Fibroblast of peridontal ligament (primary cell): ENCODE data around the gene NVL.
"Not testable (repeated sequence)": the region's sequence is repeated elsewhere in the genome, so short reads cannot be mapped to it uniquely, and the experiment has no call there.

Experiments used
- DNase-seq: peaks from one replicate; pipeline ENCODE4 v3.0.0-alpha.2; 2010; ENCODE audit errors: extremely low read depth

NVL gene

DNA sequence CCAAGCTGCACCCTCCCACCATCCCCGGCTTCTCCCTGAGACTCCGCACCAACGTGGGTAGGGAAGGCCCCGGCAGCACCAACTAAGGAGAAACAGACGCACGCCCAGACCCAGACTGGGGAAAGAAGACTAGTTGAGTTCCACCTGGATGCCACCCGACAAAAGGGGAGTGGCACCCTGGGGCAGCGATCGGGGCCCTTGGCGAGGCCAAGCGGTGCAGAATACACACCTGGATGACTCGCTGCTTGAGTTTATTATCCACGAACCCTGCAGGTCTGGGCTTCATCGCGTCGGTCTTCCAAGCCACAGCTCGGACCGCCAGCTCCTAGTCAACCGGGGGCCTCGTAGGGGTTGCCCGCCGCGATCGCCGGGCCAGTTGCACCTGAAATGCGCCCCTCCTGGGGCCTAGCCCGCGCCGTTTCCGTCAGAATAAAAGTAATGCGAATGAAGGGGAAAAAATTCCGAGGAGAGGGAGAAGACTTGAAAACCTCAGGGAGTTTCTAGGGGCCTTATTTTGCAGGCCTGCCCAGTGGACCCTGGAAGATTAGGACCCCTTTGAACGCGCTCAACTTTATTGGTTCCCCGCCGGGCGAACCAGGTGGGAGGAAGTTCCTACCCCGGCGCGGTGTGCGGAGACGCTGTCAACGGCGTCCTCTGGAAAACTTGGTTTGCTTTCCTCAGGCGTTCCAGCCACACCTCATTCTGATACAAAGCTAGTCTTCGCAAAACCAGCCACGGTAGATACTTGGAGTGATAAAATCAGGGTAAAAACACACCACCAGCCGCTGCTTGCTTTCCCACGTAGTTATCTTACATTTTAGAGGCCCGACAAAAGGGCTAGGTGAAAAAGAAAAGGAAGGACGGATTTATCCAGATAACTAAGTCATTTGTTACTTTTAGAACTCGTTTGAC lies at the start of gene NVL:
TSS of gene NVL (minus strand) at position 331 of the 912 bp plus-strand sequence. CDS start at position 286, 45 bp downstream.
- peak; percentile 86 for DNase-seq

DNA sequence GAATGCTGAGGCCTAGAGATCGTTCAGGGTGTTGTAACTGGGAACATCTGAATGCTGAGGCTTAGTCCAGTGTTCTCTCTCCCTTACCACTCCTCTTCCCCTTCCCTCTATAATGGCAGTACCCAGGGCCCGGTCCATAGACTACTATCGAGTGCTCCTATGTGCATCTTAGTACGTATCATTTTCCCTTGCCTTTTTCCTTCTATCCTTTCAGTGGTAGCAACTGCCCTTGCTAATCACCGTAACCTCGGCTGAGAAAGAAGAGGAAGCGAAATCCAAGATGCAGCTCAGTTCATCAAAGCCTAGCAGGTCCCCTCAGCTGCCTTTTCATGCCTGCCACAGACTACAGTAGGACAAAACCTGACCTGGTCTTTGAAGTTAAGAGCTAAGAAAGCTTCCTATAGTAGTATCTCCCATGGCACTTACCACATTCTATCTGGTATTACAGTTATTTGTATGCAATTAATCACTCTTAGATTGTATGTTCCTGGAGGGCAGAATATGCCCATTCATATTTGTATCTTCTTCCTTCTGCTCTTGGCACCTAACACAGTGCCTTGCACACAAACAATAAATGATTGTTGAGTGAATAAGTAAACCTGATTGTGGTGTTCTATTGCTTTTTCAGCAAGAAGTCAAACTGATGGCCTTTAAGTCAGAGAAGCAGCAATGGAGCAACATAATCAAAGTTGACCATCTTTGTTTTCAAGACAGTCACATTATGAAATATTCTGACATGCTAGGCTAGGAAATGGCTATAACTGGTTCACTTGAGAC lies 49.1 kb upstream of the NVL start:
- no peak for DNase-seq

DNA sequence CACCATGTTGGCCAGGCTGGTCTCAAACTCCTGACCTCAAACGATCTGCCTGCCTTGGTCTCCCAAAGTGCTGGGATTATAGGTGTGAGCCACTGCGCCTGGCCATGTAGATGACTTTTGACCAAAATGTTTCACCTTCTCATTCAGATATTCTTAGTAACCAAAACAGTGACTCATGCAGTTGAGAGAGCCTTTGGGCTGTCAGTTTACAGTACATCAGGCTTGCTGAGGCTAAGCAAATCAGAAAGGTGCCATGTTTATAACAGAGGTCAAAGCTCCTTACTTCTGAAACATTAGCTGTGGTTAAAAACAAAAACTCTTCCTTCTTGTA lies 47.7 kb upstream of the NVL start:
- DNase-seq, result peak; percentile 44

DNA sequence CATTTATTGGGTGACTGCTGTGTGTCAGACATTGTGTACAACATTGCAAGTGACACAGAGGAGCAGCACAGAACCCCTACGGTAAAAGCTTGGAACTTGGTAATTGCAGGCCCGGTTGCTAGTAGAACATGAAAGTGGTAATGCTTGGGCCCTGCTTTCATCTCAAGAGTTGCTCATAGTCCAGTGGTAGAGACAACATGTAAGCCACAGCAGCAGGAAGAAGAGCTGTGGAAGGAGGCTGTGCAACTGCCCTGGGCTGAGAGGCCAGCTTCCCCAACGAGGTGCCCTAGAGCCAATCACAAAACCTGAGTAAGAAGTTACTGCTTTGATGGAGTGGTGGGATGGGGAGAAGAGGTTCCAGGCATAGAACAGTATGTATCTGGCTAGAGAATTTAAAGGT lies 45.1 kb upstream of the NVL start:
- DNase-seq, result no peak

DNA sequence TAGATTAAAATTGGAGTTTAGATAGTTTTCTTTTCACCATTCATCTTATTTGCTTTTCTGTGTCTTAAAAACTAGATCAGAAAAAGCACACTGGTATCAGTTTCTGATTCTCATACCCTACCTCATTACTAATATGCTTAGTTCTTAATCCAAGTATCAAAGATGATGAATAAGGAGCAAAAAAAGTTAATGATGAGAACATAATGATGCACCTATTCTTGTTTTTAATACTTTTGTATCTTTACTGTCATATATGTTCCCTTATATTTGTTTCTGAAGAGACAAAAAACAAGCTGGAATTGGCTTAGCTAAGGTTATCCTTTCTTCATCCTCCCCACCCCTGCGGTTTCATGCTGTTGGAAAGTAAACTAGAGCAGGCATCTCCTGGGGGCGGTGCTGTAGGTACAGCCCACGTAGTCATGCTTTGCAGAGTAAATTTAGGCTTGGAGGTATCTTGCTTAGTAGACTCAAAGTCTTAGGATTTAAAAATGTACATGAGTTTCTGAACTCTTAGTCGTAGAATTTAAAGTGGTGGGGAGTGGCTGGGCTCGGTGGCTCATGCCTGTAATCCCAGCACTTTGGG lies 43.1 kb upstream of the NVL start:
- DNase-seq, result no peak

DNA sequence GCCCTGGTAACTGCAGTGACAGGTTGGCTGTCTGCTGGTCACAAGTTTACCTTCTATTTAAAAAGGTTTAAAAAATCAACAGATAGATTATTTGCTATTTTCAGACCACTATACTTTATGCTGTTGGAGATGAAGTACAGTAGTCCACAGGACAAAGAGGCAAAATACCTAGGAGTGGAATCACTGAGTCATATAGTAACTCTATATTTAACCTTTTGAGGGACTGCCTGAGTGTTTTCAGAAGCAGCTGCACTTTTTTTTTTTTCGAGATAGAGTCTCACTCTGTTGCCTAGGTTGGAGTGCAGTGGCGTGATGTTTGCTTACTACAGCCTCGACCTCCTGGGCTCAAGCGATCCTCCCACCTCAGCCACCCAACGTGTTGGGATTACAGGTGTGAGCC lies 38.4 kb upstream of the NVL start:
- DNase-seq, result no peak

DNA sequence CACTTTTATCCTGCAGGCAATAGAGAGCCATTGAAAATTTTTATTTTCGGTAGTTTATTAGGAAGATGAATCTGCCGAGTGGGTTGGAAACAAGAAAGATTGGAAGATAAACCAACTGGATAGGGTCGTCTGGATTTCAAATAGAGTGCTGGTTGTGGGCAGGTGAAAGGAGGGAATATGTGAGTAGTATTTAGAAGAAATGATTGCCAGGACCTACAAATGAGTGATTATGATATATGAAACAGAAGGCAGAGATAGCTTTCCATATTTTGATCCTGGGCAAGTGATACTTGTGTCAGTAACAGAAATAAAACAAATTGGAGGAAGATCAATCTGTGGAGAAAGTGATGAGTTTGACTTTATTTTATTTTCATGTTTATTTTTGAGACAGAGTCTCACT lies 29.2 kb upstream of the NVL start:
- DNase-seq, result no peak

DNA sequence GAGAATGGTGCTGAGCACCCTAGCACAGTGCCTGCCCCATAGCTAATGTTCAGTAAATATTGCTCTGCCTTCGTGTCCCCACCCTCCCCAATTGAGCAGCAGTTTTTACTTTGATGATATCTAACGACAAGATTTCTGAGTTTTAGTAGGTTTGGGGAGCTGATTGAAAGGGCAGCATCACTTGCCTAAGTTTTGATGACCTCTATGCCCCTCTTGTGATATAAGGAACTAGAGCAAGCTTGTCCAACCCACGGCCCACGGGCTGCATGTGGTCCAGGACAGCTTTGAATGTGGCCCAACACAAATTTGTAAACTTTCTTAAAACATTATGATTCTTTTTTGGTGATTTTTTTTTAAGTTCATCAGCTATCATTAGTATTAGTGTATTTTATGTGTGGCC lies 28.3 kb upstream of the NVL start:
- no peak for DNase-seq

DNA sequence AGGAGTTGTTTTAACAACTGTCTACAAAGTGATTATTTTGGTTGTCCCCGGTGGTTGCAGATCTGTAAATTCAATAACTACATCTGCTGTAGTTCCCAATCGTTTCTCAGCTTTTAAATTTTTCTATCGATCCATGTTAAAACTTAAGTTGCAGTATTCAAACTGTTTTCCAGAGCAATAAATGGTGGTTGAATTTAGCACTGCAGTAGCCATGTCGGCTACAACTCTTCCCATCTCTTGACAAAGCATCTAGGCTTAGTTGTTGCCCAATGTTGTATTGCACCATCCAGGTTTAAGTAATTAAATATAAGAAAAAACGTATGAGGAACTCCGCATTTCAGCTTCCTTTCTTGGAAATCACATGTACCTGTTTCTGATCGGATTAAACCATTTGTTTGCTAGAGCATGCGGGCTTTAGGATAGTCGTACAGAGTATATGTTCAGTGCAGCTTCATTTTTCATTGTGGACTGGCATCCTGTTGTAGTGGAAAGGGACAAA lies 27.7 kb upstream of the NVL start:
- DNase-seq, result peak; percentile 87

DNA sequence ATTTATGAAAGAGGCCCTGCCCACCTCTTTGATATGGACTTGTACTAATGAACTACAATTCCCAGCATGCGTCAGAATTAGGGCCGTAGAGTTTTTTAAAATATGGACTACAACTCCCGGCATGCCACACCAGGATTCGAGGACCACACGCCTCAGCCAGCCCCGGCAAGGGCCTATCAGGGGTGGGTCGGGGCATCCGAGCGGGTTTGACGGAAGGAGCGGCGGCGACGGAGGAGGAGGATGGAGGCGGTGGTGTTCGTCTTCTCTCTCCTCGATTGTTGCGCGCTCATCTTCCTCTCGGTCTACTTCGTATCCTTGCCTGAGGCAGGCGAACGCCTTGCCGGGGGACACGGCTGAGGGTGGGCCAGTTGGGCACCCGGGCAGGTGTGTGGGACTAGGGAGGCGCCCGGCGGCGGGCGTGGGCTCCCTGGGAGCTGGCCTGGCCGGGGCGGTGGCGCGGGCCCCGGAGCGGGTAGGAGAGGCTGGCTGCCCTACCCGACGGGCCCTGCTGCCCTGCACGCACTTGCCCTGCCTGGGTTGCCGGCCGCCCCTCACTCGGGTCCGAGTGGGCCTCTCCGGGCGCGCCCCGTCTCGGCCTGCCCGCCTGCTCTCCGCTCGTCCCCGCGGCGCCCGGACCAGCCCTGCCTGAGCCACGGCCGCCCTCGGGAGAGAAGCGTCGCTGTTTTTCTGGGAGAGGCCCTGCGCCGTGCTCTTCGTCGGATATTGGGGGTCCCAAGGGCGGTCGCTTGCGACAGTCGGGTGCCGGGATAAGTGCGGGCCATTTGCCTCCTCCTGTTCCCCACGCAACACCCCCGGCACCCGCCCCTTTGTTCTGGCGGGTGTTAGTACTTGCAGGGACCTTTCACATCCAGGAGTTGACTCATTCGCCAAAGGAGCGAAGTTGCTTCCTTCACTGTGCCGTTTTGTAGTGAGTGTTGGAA lies 27.0 kb upstream of the NVL start, which contains the start of gene CNIH4:
TSS of gene CNIH4 (plus strand) at position 195 of the 941 bp plus-strand sequence. CDS start at position 241, 46 bp downstream.
- peak; percentile 96 for DNase-seq

DNA sequence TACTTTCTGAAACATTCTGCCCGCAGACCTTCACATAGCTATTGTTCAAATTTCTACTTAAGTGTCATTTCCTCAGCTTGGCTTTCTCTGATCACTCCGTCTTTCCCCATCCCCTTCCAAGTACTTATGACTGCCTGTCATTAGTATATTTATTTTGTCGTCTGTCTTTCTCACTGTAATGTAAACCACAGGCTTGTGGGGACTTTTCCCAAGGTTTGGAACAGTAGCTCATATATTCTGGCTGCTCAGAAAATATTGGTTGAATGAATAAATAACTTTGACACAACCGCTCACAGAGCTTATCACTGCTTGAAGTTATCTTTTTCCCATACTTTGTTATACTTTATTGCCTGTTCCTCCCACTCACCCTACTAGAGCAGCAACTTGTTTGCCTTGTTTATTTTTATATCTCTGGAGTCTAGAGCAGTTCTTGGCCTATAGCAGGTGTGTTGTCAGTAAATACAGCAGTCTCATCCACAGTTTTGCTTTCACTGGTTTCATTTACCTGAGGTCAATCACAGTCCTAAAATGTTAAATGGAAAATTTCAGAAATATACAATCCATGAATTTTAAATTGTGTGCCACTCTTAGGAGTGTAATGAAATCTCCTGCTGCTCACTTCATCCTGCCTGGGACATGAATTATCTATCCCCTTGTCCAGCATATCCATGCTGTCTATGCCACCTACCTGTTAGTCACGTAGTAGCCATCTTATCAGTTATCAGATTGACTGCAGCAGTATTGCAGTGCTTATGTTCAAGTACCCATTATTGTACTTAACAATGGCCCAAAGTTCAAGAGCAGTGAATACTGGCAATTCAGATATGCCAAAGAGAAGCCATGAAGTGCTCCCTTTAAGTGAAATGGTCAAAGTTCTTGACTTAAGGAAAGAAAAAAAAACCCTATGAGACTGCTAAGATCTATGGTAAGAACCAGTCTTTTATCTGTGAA lies 24.3 kb upstream of the NVL start:
- no peak for DNase-seq

DNA sequence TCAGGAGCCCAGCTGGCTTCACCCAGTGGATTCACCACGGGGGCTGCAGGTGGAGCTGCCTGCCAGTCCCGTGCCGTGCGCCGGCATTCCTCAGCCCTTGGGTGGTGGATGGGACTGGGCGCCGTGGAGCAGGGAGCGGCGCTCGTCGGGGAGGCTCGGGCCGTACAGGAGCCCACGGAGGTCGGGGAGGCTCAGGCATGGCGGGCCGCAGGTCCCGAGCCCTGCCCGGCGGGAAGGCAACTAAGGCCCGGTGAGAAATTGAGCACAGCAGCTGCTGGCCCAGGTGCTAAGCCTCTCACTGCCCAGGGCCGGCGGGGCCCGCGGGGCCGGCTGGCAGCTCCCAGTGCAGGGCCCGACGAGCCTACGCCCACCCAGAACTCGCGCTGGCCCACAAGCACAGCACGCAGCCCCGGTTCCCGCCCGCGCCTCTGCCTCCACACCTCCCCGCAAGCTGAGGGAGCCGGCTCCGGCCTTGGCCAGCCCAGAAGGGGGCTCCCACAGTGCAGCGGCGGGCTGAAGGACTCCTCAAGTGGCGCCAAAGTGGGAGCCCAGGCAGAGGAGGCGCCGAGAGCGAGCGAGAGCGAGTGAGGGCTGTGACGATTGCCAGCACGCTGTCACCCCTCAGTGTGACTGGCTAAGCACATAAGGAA lies 22.6 kb upstream of the NVL start:
- DNase-seq, result not testable (repeated sequence)

DNA sequence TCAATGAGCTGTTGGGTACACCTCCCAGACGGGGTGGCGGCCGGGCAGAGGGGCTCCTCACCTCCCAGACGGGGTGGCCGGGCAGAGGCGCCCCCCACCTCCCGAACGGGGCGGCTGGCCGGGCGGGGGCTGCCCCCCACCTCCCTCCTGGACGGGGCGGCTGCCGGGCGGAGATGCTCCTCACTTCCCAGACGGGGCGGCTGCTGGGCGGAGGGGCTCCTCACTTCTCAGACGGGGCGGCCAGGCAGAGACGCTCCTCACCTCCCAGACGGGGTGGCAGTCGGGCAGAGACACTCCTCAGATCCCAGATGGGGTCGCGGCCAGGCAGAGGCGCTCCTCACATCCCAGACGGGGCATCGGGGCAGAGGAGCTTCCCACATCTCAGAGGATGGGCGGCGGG lies 19.7 kb upstream of the NVL start:
- not testable (repeated sequence) for DNase-seq

DNA sequence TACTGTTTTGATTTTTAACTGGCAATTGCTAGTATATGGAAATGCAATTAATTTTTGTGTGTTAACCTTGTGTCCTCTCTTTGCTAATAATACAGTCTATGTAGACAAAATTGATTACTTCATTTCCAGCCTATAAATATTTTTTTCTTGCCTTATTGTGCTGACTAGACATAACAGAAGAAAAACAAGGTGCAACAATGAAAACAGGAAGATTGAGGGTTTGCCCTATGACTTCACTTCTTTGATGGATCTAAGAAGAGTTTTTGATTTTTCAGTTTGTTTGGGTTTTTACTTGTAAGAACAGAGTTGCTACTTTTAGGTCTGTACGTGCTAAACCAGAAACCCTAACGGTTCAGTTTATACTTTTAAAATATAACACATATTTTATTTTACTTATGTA lies 18.2 kb upstream of the NVL start:
- DNase-seq, result no peak

DNA sequence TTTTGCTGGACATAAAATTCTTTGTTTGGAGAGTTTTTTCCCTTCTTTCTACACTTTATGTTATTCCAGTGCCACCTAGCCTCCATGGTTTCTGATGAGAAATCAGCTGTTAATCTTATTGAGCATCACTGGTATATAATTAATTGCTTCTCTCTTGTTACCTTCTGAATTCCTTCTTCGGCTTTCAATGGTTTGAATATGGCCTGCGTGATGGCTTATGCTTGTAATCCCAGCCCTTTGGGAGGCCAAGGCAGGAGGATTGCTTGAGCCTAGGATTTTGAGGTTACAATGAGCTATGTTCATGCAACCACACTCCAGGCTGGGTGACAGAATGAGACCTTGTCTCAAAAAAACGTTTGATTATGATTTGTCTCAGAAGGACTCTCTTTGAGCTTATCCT lies 13.7 kb upstream of the NVL start:
- DNase-seq, result no peak

DNA sequence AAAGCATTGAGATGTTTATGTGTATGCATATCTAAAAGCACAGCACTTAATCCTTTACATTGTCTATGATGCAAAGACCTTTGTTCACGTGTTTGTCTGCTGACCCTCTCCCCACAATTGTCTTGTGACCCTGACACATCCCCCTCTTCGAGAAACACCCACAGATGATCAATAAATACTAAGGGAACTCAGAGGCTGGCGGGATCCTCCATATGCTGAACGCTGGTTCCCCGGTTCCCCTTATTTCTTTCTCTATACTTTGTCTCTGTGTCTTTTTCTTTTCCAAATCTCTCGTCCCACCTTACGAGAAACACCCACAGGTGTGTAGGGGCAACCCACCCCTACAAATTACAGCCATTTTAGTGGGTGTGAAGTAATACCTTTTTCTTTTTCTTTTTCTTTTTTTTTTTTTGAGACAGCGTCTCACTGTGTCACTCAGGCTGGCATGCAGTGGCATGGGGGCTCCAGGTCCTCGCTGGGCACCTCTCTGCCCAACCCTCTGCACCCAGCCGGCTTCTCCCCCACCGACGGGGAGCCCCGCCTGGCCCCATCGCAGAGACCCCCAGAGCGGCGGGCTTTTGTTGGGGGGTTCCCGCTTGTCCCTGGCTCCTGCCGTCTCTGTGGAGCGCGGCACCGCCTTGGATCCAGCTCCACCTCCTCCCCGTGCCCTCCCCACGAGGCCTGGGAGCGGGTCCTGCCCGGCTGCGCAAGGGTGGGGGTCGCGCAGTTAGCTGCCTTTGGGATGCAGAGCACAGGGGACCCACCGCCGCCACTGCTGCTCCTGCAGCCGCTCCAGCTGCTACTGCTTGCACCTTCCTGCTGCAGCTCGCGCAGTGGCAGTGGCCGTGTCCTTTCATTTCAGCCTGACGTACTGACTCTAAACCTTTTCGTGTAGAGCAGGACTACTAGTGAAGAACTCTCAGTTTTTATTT lies 10.7 kb upstream of the NVL start:
- not testable (repeated sequence) for DNase-seq

DNA sequence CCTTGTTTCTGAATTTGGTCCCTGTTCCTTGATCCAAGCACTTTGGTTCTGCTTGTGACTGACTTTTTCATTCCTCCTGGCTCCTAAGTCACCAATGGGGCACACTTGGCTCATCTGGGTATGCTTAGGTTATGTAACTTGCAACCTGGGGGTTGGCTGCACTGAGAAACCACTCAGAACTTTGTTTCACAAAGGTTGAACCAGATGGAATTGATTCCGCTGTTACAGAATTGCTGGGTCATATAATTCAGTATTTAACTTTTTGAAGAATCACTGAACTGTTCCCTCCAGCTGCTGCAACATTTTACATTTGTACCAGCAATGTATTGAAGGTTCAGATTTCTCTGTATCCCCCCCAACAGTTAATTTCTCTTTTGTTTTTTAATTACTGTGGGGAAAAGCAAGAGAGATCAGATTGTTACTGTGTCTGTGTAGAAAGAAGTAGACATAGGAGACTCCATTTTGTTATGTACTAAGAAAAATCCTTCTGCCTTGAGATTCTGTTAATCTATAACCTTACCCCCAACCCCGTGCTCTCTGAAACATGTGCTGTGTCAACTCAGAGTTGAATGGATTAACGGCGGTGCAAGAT lies 9.6 kb upstream of the NVL start:
- no peak for DNase-seq
